Myocyte (in vitro differentiated cells): Measurements from ENCODE around the gene LAPTM4A. TPM values are rescaled to one million over a fixed set of nuclear protein-coding genes. Genes with fewer than 3 reads are reported as not detected.
A peak's percentile ranks its signal among the peaks of the same experiment; 100 is the strongest.
"Not testable (repeated sequence)": the region's sequence is repeated elsewhere in the genome, so short reads cannot be mapped to it uniquely, and the experiment has no call there.

Experiments
- DNase-seq: peaks from one replicate; pipeline ENCODE4 v3.0.0-alpha.2; 2012; ENCODE audit warnings: low read depth
- total RNA-seq: library from RNA; depleted of rRNA; stranded (reverse); fragments of >200 nt; gene quantifications from 2 replicates; pipeline ENCODE4 v1.2.3, GENCODE V29; 2014

LAPTM4A gene
- total RNA-seq, 1 donor from 2014 or later: 291 TPM

DNA sequence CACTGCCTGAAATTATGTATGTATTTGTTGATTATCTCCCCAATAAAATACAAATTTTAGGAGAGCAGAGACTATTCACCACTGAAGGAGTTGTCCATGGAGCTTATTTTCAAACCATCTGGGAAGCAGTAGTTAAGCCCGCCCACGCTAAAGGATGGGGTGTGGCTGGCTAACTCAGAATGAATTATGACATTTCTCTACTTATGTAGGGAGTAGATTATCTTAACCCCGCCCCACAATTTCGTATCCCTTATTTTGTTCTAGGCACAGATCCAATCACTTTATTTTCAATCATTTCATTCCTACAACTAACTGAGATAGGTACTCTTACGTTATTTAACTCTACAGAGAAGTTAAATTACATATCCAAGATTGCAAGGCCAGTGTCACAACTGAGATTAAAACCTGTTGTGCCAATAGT lies 1.4 kb upstream of the LAPTM4A start:
- DNase-seq: peak; percentile 76

DNA sequence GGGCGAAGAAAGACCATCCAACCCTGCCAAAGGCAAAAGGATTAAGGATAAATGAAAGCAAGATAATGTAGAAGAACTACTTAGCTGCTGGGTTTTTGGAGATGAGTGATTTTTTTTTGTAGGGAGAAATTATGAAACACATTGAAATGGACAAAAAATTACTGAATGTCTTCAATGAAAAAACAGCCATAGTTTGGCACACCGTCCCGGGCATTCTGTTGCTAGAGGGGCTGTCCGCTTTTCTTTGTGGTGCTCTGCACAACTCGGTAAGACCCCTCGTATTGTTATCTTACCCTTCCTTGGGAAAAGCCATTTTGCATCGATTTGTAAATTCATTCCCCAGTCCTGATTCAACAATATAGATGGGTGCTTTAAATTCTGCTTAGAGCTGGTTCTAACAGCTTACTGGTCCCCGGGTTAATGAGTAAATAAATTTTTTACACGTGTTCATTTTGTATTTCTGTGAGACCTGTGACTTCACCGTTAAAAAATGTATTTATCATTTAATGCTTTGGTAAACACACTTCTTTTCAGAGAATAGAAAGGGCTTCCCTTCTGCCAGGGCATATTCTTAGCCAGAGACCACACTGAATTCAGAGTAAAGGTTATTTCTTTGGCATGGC lies 912 bp upstream of the LAPTM4A start:
- peak; percentile 32 for DNase-seq

DNA sequence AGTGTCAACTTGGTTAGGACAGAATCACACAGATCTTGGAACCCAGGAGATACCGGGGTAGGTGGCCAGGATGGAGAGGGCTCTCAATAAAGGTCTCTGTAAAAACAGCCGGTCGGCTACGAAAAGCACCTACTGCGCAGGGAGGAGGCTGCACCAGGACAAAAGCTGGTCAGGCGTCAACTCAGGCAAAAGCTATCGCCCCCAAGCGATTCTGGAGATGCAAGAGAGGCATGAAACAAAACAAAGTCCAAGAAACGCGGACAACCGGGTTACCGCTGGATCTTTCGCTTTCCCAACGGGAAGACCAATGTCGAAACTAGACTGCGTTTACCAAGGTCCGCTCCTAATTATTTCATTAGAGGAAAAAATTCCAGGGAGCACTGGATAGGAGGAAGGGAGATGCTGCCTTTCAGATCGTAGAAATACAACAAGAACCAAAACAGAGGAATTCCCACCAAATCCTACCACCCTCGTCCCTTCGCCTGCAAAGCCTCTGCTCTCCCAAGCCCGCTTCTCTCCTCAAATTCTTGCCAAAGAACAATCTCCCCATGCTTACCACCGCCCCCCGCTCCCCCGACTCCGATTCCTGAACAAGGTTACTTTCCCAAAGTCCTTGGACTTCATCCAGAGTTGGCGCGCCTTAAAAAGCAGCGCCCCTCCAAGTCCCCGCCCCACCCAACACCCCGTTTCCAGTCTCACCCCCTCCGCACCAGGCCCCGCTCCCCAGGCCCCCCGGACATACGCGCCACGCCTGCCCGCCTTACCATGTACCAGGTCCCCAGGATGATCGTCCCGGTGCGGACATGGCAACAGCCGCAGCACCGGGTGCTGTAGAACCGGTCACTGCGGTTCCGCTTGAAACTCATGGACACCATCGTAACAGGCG lies 539 bp downstream of the LAPTM4A start:
- peak; percentile 72 for DNase-seq

DNA sequence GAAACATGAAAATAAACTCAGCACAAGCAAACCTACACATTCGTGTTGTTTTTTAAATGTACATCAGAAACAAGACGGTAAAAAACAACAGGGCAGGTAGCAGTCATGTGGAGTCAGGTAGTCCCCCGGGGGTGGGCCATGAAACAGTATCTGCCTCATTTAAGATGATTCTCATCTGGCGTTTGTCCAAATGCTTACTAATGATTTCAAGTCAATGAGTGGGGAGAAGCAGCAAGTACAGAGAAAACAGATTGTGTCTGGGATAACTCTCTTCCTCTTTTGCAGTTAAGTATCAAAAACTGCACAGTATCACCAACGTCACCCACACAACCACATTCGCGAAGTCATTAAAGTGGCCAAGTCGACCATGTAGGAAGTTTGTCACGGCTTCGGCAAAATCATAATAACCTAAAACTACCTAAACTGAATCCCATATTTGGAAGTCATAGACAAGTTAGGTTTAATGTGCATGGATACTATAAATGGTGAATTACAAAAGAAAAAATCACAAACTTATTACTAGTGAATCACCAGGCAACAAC lies 1.3 kb downstream of the LAPTM4A start:
- DNase-seq: peak; percentile 65

DNA sequence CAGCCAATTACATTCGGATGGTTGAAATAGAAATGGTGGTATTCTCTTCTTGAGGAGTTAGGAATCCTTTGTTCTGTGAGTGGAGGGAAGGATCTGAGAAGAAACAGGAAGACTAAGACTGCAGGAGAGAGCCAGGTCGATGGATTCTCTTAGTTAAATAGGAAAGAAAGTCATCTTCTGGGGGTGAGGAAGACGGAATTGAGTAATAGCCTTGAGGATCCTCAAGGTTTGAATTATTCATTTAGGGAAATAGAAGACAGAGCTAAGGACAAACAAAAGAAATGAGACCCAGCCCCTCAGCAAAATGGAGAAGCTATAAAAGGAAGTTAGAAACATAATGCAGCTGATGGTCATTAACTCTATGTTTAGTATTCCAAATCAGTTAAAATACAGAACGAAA lies 1.8 kb downstream of the LAPTM4A start:
- no peak for DNase-seq

DNA sequence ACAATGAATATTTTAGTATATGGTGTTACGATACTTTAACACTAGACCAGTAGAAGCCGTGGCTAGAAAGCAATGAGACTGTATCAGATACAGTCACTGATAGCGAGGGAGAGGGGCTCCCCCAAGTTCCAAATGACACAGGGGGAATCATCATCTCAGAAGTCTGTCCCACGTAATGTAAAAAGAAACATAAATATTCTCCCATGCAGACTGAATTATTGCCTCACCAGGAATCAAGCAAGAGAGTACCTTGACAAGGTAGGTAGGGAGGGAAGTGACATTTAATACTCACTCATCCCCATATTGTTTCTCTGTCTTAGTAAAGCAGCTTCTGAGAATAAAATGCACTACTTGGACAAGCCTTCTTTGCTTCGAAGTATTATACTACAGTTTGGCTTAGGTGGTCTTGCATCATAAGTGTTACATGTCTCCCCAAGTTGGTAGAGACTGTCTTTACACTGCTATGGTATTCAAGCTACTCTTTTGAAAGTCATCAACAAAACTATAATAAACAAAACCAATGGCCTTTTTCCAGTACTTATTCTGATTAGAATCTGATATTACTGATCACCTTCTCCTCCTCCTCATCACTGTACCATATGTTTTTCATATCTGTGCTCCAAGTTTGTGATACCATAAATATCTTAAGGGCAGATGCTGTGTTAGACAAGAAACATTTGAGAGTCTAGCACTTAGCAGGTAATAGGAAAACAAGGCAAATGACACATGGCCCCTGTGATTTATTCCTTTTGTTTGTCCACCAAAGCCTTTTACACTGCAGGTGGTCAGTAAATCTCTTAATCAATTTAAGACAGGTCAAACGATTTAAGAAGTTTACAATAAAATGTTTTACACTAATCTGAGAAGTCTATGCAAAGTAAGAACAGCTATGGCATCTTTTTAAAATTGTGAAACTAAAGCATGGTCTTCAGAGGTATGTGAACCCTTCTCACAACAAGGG lies 2.7 kb downstream of the LAPTM4A start:
- DNase-seq: no peak

DNA sequence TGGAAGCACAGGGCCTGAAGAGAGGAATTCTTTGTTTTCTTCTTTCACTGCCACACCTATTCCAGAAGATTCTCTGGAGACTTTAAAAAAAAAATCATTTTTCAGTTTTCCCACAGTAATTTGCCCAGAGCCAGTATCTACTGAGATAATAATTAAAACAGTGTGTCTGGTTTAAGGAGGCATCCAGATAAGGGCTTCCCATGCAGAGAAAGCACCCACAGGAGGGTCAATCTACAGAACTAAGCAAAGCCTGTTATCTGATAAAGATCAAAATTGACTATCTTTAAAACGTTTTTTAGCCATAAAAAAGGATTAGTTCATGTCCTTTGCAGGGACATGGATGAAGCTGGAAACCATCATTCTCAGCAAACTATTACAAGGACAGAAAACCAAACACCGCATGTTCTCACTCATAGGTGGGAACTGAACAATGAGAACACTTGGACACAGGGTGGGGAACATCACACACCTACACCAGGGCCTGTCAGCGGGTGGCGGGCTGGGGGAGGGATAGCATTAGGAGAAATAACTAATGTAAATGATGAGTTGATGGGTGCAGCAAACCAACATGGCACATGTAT lies 5.6 kb downstream of the LAPTM4A start:
- not testable (repeated sequence) for DNase-seq

DNA sequence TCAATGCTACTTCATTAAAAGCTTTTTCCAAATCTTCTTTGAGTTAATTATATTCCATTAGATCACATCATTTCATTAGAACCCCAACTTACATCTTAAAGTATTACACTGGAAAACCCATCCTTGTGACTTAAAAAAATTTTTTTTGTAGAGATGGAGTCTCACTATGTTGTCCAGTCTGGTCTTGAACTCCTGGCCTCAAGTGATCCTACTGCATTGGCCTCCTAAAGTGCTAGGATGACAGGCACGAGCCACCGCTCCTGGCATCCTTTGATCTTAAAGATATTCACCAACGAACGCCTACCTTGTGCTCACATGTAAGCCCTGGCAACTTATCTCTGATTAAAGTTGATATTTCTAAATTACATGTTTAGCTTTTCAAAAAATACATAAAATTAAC lies 6.7 kb downstream of the LAPTM4A start:
- DNase-seq: no peak

DNA sequence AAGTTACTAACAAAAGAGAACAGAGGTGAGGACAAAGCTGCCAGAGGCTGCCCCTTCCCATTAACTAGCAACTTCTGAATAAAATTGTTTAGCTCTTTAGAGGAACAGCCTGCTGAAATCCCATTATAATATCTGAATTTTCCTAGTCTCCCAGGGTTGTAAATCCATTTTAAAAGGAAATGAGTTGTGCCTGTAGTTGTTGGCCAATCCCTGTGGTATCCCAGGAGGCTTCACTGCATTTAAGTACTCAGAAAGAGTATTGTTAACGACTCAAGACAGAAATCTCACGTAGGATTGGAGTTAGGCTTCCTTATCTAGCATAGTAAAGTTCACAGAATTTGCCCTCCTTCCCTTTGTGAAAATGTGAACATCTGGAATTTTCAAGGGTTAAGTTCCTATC lies 8.9 kb downstream of the LAPTM4A start:
- DNase-seq: no peak

DNA sequence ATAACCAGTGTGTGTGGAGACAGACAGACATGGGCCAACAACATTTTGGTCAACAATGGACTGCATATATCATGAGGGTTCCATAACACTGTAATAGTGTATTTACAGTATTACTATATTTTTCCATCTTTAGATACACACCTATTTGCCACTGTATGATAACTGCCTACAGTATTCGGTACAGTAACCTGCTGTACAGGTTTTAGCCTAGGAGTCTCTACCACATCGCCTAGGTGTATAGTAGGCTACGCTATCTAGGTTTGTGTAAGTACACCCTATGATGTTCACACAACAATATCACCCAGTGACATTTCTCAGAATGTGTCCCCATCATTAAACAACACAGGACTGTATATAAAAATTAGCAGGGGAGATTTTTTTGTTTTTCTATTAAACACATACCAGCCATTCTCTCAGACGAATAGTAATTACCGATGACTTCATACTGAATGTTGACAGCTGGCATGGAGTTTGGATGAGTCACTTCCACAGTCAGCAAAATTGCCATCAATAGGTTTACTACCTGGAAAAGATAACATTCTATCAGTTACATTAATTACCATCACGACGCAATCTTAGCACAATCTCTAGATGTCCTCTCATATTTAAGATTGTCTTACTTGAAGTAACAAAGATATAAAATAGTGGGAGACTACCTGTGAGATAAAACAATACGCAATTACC lies 10.8 kb downstream of the LAPTM4A start:
- DNase-seq: peak; percentile 43

DNA sequence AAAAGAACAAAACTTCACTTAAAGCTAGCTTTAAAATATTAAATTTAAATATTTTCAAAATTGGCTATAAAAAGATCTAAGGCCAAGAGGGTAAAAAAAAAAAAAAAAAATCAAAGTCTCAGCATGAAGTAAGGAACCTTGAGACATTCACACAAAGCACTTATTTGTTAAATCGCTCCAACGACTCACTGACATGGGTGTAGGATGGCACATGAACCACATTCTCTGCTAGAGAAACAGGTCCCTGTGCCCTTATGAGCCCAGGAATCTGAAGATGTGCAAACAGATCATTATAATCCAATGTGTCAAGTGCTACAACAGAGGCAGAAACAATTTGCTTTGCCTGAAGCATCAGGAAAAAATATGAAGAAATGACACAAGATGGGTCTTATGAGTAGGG lies 13.8 kb downstream of the LAPTM4A start:
- DNase-seq: no peak

DNA sequence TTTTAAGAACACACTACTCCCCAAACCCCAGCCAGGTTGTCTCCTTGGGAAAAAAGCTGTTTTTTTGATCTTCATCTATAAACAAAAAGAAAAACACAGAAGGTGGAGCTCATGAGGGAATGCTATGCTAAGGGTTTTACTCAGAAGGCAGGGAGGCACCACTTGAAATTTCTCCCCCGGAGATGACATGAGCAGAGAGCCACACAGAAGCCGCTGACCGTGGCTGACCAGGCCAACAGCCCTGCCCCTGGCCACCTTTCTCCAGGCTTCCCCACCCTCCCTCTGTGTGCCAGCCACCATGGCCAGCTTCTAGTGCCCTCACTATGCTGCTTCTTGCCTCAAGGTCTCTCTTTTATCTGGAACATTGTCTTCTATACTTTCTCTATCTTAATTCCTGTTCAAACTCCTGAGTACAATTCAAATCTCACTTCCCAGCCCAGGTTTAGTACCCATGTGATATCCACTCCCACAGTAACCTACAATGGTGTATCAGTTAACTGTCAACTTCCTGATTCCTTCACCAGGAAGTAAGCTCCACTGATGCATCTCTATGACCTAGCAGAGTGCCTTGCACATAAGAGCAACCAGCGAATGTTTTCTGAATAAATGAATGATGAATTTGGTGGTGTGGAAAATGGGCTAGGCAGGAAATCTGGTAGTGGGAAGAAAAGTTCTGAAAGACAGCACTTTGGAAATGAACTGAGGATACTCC lies 15.3 kb downstream of the LAPTM4A start:
- no peak for DNase-seq

DNA sequence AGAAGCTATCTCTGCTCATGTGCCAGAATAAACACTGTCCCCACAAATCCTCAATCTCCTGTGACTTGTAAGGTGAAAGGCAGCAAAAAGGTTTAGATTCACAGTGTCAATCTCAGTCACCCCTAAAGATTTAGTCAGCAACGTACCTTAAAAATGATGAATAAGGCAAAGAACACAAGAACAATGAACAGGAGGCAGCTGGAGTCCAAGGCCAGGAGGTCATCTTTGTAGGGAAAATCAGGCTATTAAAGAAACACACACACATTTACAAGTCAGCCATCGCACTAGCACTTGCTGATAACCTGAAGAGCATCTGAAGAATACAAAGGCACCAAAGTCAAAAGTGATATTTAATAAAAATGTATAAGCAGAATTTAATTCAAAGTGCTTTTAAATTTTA lies 16.6 kb downstream of the LAPTM4A start:
- DNase-seq: no peak

DNA sequence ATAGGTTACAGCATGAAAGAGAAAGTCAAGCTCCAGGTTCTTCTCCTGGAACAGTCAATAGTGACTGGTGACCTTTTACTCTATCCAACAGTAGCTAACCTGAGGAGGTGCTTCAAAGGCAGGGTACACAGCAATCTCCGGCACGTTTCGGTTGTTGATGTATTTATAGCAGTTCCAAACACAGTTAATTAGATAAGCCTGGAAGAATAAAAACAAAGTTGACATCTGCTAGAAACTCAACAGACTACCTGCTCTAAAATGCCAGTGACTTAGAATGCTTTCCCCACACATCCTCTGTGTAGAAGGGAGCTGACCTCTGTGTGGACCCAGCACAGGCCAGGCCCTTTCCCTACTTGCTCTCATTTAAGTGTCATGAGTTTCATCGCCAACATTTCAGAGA lies 17.2 kb downstream of the LAPTM4A start:
- no peak for DNase-seq

DNA sequence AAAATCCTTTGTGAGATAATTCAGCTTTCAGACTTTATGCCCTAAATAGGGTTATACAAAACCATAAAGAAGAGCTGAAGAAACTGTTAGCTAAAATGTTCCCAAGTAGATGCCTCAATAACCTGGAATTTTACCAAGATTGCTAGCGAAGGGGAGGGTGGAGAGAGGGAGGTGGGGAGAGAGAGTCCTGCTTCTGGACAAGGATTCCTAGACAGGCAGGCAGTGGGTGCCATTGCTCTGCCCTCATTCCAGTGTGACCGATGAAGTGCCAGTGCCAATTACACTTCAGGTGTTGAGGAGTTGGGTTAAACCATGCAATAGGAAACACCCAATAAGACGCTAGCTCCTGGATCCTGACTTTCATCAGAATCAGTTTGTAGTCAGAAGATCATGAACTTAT lies 18.1 kb downstream of the LAPTM4A start:
- no peak for DNase-seq

DNA sequence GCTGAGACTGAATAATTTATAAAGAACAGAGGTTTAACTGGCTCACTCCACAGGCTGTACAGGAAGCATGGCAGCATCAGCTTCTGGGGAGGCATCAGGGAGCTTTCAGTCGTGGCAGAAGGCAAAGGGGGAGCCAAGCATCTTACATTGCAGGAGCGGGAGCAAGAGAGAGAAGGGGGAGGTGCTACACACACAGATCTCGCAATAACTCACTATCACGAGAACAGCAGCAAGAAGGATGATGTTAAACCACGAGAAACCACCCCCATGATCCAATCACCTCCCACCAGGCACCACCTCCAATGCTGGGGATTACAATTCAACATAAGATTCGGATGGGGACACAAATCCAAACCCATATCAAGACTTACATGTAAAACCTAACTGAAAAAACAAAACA lies 21.2 kb downstream of the LAPTM4A start:
- no peak for DNase-seq

DNA sequence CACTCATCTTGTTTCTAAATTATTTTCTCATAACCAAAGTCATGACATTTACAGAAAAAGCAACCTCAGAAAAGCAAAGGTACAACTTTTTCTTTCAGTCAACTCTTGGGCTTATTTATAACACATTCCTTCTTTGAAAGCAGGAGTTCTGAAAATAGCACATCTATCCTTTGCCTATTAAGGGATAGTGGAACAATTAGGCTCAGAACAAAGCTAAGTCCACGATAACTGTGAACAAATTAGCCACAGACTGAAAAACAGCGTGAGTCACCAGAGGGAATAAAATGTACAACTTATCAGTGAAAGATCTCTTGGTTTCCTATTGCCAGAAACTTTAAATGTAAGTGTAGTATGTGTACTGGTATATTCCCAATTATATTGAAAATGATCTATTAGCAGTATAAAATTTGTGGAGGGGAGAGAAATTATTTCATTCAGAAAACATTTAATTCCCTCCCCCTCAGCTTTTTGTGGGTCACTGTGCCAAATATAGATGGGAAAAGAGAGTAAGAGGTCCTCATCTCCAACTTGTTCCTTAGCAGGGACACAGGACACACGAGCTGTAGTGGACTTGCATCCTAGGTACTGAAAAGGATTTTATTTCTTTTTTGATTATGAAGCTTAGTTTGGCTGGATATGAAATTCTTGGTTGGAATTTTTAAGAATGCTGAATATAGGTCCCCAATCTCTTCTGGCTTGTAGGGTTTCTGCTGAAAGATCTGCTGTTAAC lies 23.6 kb downstream of the LAPTM4A start:
- peak; percentile 22 for DNase-seq

DNA sequence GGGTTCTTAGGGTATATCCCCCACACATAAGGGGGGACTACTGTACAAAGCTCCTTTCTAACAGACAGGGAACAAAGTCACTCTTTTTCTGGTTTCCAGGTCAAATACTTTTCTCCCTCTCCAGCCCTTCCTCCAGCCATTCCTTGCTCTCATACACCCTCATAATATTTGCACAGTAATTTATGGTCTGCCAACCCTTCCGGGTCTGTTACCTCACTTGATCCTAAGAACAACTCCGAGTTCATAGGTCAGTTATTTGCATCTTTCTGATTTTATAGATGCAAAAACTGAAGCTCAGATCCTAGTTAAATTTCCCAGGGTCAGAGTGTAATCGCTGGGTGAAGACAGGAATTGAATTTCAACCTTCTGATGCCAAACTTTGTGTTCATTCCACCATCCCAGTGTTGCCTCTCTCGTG lies 24.2 kb downstream of the LAPTM4A start:
- DNase-seq: no peak
